RPMI7951 (cell line): ENCODE measurements around the gene PLPP7. TPM values are rescaled to one million over a fixed set of nuclear protein-coding genes. Genes with fewer than 3 reads are reported as not detected.

Source experiments
- total RNA-seq: library from RNA; depleted of rRNA; stranded (reverse); fragments of >200 nt; shearing (Covaris generic); gene quantifications from 2 replicates; pipeline ENCODE4 v1.2.3, GENCODE V29; 2014; rRNA removed

The PLPP7 gene
- total RNA-seq, 1 experiment from 2014 or later: 11.4 TPM

Other genes starting within 250 kb of the PLPP7 start
- 0.39 and 0.72 TPM in 2 replicates for gene AIF1L, start 193.2 kb upstream of the PLPP7 start, total RNA-seq
- gene NUP214, start 164.1 kb upstream of the PLPP7 start, total RNA-seq: 9.2 and 11.7 TPM in 2 replicates
- gene FAM78A, start 13.2 kb upstream of the PLPP7 start, total RNA-seq: 0.24 and 2.0 TPM in 2 replicates
- 17.4 and 30.6 TPM in 2 replicates for gene PRRC2B, start 104.4 kb downstream of the PLPP7 start, total RNA-seq
- gene POMT1, start 213.2 kb downstream of the PLPP7 start, total RNA-seq: 12.5 and 14.9 TPM in 2 replicates
- gene UCK1, start 241.5 kb downstream of the PLPP7 start, total RNA-seq: 18.5 and 19.6 TPM in 2 replicates